ENCODE data around the gene FCRLB.
"Not testable (repeated sequence)": the region's sequence is repeated elsewhere in the genome, so short reads cannot be mapped to it uniquely, and the experiment has no call there.

Gene FCRLB

GRCh38 chr1:161747801-161748200 lies 26.5 kb downstream of the FCRLB start:
- no peak for DNase-seq

- DNase-seq, result peak; percentile 96
Observed at GRCh38 chr1:161749509-161750407, 28.4 kb downstream of the FCRLB start, which contains the start of gene DUSP12. Gene DUSP12, plus strand, starts transcription at chr1:161749786. Its CDS starts 16 bp downstream, at chr1:161749802.

GRCh38 chr1:161763522-161764098 lies 42.3 kb downstream of the FCRLB start:
- DNase-seq, result no peak

GRCh38 chr1:161766102-161766981 lies 45.0 kb downstream of the FCRLB start, which contains the start of gene ATF6:
Gene ATF6, plus strand, starts transcription at chr1:161766320. Its CDS starts 41 bp downstream, at chr1:161766361.
- peak; percentile 80 for DNase-seq

GRCh38 chr1:161768461-161768860 lies 47.1 kb downstream of the FCRLB start:
- DNase-seq, result no peak

- DNase-seq, result no peak
Observed at GRCh38 chr1:161768986-161769672, 47.8 kb downstream of the FCRLB start.

- not testable (repeated sequence) for DNase-seq
Observed at GRCh38 chr1:161769673-161770045, 48.3 kb downstream of the FCRLB start.

GRCh38 chr1:161770250-161770649 lies 48.9 kb downstream of the FCRLB start:
- DNase-seq, result no peak

GRCh38 chr1:161771161-161771560 lies 49.8 kb downstream of the FCRLB start:
- DNase-seq, result no peak

- no peak for DNase-seq
Observed at GRCh38 chr1:161771973-161772372, 50.6 kb downstream of the FCRLB start.

GRCh38 chr1:161772397-161772796 lies 51.1 kb downstream of the FCRLB start:
- no peak for DNase-seq

- no peak for DNase-seq
Observed at GRCh38 chr1:161773791-161774190, 52.4 kb downstream of the FCRLB start.

GRCh38 chr1:161777261-161777660 lies 55.9 kb downstream of the FCRLB start:
- no peak for DNase-seq

Data from NCI-H2171 (cell line).